RWPE1 (cell line): ENCODE measurements around the gene SLC6A3.
"Not testable (repeated sequence)": the region's sequence is repeated elsewhere in the genome, so short reads cannot be mapped to it uniquely, and the experiment has no call there.

ENCODE experiments used
- CTCF ChIA-PET: fragments of 350-600 bp; sonication (Branson Sonifier 250); formaldehyde crosslinking; extraction: SDS; loops from one replicate; lab custom pipeline; 2021; lab: Yijun Ruan, JAX
- POLR2A ChIA-PET: fragments of 400-600 bp; formaldehyde crosslinking; extraction: SDS; loops from one replicate; lab custom pipeline; 2020; ENCODE audit warnings: antibody characterized with exemption; ENCODE audit not compliant: low non-redundant PET; lab: Yijun Ruan, JAX
- DNase-seq: peaks from one replicate; pipeline ENCODE4 v3.0.0; 2012; ENCODE audit warnings: low spot score
- H3K27ac ChIP-seq: fragments of 450-650 bp; 2 replicates; pipeline ENCODE4 v1.5.1; 2017
- CTCF ChIP-seq: fragments of 450-650 bp; conservative IDR thresholded peaks from 2 replicates; pipeline ENCODE4 v1.5.1; 2017; ENCODE audit warnings: low read depth, mild to moderate bottlenecking

The SLC6A3 gene

GRCh38 chr5:1462358-1462757 lies 17.1 kb upstream of the SLC6A3 start:
- no peak for DNase-seq
- POLR2A ChIA-PET: no interaction called here
- H3K27ac ChIP-seq: no peak overlapping the region
- CTCF ChIA-PET: interaction anchor here (0.7 kb wide), 1 partner anchor 83 kb away, joined by 3 read pairs; no protein-coding TSS in a partner anchor
- no peak for TF ChIP-seq CTCF

GRCh38 chr5:1461396-1461795 lies 16.2 kb upstream of the SLC6A3 start:
- DNase-seq: no peak
- H3K27ac ChIP-seq: no peak overlapping the region
- POLR2A ChIA-PET: no interaction called here
- CTCF ChIA-PET: no interaction called here
- no peak for TF ChIP-seq CTCF

- POLR2A ChIA-PET: no interaction called here
- H3K27ac ChIP-seq: no peak overlapping the region
- no peak for DNase-seq
- TF ChIP-seq CTCF: no peak
- CTCF ChIA-PET: no interaction called here
Measured at GRCh38 chr5:1460054-1460682, 14.9 kb upstream of the SLC6A3 start.

- POLR2A ChIA-PET, H3K27ac ChIP-seq, DNase-seq, CTCF ChIA-PET: not testable (repeated sequence)
Measured at GRCh38 chr5:1459435-1459834, 14.2 kb upstream of the SLC6A3 start.

GRCh38 chr5:1456110-1456881 lies 11.1 kb upstream of the SLC6A3 start:
- DNase-seq, H3K27ac ChIP-seq, POLR2A ChIA-PET: not testable (repeated sequence)
- CTCF ChIA-PET: interaction anchor here (0.7 to 1.2 kb wide), 2 partner anchors 67 to 282 kb away, joined by 3 to 4 read pairs; partner anchors contain the start of gene LPCAT1

GRCh38 chr5:1453613-1454012 lies 8.4 kb upstream of the SLC6A3 start:
- no peak for TF ChIP-seq CTCF
- DNase-seq: no peak
- ChIA-PET POLR2A (no interaction called here), CTCF (no interaction called here)
- H3K27ac ChIP-seq: no peak overlapping the region

- TF ChIP-seq CTCF: no peak
- POLR2A ChIA-PET: no interaction called here
Measured at GRCh38 chr5:1449081-1449630, 3.9 kb upstream of the SLC6A3 start.

More at GRCh38 chr5:1449081-1449630, 3.9 kb upstream of the SLC6A3 start:
- CTCF ChIA-PET: no interaction called here
- DNase-seq: no peak
- H3K27ac ChIP-seq: no peak overlapping the region
